Nephron progenitor cell (in vitro differentiated cells): ENCODE results near the gene SEBOX.

Source experiments
- DNase-seq: peaks from one replicate; pipeline ENCODE4 v3.0.0; 2021
- H3K27ac Mint-ChIP-seq: 2 replicates; pipeline ENCODE4 v1.8.0; 2021; ENCODE audit warnings: mild to moderate bottlenecking, moderate library complexity, mixed read lengths
- H3K27me3 Mint-ChIP-seq: 2 replicates; pipeline ENCODE4 v1.8.0; 2021; ENCODE audit warnings: mild to moderate bottlenecking, low read depth, mixed read lengths; ENCODE audit not compliant: poor library complexity
- H3K36me3 Mint-ChIP-seq: 2 replicates; pipeline ENCODE4 v1.8.0; 2021; ENCODE audit warnings: low read depth, mixed read lengths
- H3K4me1 Mint-ChIP-seq: 2 replicates; pipeline ENCODE4 v1.8.0; 2021; ENCODE audit warnings: mixed read lengths
- H3K4me3 Mint-ChIP-seq: 2 replicates; pipeline ENCODE4 v1.8.0; 2021; ENCODE audit warnings: mild to moderate bottlenecking, moderate library complexity, mixed read lengths
- H3K9me3 Mint-ChIP-seq: 2 replicates; pipeline ENCODE4 v1.8.0; 2021; ENCODE audit warnings: mild to moderate bottlenecking, moderate library complexity, mixed read lengths
- CTCF ChIP-seq: fragments of 200-600 bp; sonication (generic); IDR thresholded peaks from 2 replicates; pipeline ENCODE4 v1.5.0; 2021; ENCODE audit warnings: antibody characterized with exemption

SEBOX gene

GRCh38 chr17:28344435-28344901, 20.5 kb downstream of the SEBOX start:
- H3K4me3 Mint-ChIP-seq, result no peak overlapping the region
- H3K27me3 Mint-ChIP-seq, result no peaks in the 10 kb centered on the region
- no peaks in the 10 kb centered on the region for H3K9me3 Mint-ChIP-seq
- H3K4me1 Mint-ChIP-seq, result no peaks in the 10 kb centered on the region
- DNase-seq, result no peak
- H3K27ac Mint-ChIP-seq, result peak overlapping the region; percentile 45
- TF ChIP-seq CTCF, result no peak
- H3K36me3 Mint-ChIP-seq, result peaks cover 46% of the 10 kb centered on the region

GRCh38 chr17:28344011-28344410, 21.0 kb downstream of the SEBOX start:
- H3K9me3 Mint-ChIP-seq, result no peaks in the 10 kb centered on the region
- H3K27ac Mint-ChIP-seq, result peak overlapping the region; percentile 45
- no peaks in the 10 kb centered on the region for H3K27me3 Mint-ChIP-seq
- no peak for DNase-seq
- no peak overlapping the region for H3K4me3 Mint-ChIP-seq
- no peaks in the 10 kb centered on the region for H3K4me1 Mint-ChIP-seq
- no peak for TF ChIP-seq CTCF
- peaks cover 46% of the 10 kb centered on the region for H3K36me3 Mint-ChIP-seq

- DNase-seq, result no peak
- TF ChIP-seq CTCF, result no peak
- Mint-ChIP-seq H3K27ac (no peak overlapping the region), H3K9me3 (no peaks in the 10 kb centered on the region), H3K27me3 (no peaks in the 10 kb centered on the region), H3K4me1 (no peaks in the 10 kb centered on the region), H3K36me3 (peaks cover 41% of the 10 kb centered on the region), H3K4me3 (no peak overlapping the region)
Measured at GRCh38 chr17:28343491-28343932, 21.5 kb downstream of the SEBOX start.

GRCh38 chr17:28342313-28342712, 22.7 kb downstream of the SEBOX start:
- Mint-ChIP-seq H3K27me3 (no peaks in the 10 kb centered on the region), H3K4me3 (no peak overlapping the region), H3K9me3 (no peaks in the 10 kb centered on the region), H3K4me1 (peaks cover 6% of the 10 kb centered on the region), H3K36me3 (peaks cover 32% of the 10 kb centered on the region), H3K27ac (no peak overlapping the region)
- TF ChIP-seq CTCF, result no peak
- no peak for DNase-seq

- no peak overlapping the region for H3K27ac Mint-ChIP-seq
- no peak overlapping the region for H3K4me3 Mint-ChIP-seq
- no peak for DNase-seq
- no peaks in the 10 kb centered on the region for H3K27me3 Mint-ChIP-seq
- H3K36me3 Mint-ChIP-seq, result peaks cover 24% of the 10 kb centered on the region
- no peak for TF ChIP-seq CTCF
- peaks cover 14% of the 10 kb centered on the region for H3K4me1 Mint-ChIP-seq
- H3K9me3 Mint-ChIP-seq, result no peaks in the 10 kb centered on the region
Measured at GRCh38 chr17:28341516-28341915, 23.5 kb downstream of the SEBOX start.

- Mint-ChIP-seq H3K36me3 (peaks cover 16% of the 10 kb centered on the region), H3K27ac (no peak overlapping the region), H3K4me1 (peaks cover 19% of the 10 kb centered on the region), H3K9me3 (no peaks in the 10 kb centered on the region), H3K27me3 (no peaks in the 10 kb centered on the region), H3K4me3 (no peak overlapping the region)
- TF ChIP-seq CTCF, result no peak
- no peak for DNase-seq
Measured at GRCh38 chr17:28340374-28340773, 24.6 kb downstream of the SEBOX start.
